ENCODE measurements around the gene ARFRP1.

ARFRP1 gene

DNA sequence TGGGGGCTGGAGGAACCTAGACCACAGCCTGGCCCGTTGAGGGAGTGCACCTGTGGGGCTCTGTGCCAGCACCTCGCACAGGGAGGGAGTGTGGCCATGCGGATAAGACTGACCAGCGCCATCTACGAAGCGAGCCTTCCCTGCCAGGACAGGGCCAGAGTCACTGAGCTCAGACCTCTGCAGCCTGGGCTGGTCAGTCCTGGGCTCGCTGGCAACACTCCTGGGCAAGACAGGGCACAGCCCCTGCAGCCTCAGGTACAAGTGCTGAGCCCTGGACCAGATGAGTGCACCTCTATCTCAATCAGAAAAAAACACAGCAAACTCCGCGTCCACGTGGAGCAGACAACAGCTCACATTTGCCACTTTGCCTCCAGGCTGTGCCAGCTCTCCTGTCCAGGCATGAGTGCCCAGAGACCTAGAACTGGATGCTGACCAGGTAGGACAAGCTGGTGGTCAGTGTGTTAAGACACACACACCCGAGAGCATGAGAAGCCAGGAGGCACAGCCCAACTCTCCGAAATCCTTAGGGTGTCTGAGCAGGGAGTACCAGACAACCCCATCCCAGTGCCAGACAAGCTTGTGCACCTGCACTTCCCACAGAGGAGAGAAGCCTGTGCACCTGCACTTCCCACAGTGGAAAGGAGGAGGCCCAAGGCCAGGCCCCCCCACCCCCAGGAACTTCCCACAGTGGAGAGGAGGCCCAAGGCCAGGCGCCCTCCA is 4.9 kb downstream of the ARFRP1 start:
- Histone ChIP-seq H3K4me3 (ENCODE audit: low read length) (no peak overlapping the region), H3K27me3 (ENCODE audit: control insufficient read depth, insufficient read depth, low read length) (no peaks in the 10 kb centered on the region), H3K36me3 (ENCODE audit: insufficient read depth, low read length) (peaks cover 41% of the 10 kb centered on the region), H3K4me1 (ENCODE audit: control insufficient read depth, insufficient read depth, low read length) (peaks cover 35% of the 10 kb centered on the region), H3K9me3 (replicated peaks; ENCODE audit: low read length) (no peaks in the 10 kb centered on the region), H3K4me2 (ENCODE audit: low read length) (no peak overlapping the region), H3K9ac (ENCODE audit: low read depth, low read length) (no peak overlapping the region)

DNA sequence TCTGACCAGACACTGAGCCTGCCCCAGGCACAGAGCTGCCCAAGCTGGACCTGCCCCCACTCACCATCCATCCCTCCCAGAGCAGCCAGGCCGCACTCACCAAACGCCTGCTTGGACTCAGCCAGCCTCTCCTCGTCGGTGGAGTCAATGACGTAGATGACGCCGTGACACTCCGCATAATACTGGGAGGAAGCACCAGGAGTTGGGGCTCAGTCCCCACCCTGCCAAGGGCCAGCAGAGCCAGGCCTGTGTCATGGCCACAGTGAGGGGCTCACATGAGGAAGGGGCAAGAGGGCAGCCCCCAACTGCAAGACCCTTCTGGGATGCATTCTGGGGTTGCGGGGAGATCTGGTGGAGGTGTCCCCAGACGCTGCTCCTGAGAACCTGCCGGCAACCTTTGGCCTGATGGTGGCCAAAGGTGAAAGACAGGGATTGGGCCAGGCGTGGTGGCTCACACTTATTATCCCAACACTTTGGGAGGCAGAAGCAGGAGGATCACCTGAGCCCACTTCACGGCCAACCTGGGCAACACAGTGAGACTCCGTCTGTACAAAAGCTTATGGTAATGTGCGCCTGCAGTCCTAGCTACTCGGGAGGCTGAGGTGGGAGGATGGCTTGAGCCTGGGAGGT is 5.6 kb downstream of the ARFRP1 start:
- Histone ChIP-seq H3K4me3 (ENCODE audit: low read length) (no peak overlapping the region), H3K36me3 (ENCODE audit: insufficient read depth, low read length) (peaks cover 46% of the 10 kb centered on the region), H3K27me3 (ENCODE audit: control insufficient read depth, insufficient read depth, low read length) (no peaks in the 10 kb centered on the region)

DNA sequence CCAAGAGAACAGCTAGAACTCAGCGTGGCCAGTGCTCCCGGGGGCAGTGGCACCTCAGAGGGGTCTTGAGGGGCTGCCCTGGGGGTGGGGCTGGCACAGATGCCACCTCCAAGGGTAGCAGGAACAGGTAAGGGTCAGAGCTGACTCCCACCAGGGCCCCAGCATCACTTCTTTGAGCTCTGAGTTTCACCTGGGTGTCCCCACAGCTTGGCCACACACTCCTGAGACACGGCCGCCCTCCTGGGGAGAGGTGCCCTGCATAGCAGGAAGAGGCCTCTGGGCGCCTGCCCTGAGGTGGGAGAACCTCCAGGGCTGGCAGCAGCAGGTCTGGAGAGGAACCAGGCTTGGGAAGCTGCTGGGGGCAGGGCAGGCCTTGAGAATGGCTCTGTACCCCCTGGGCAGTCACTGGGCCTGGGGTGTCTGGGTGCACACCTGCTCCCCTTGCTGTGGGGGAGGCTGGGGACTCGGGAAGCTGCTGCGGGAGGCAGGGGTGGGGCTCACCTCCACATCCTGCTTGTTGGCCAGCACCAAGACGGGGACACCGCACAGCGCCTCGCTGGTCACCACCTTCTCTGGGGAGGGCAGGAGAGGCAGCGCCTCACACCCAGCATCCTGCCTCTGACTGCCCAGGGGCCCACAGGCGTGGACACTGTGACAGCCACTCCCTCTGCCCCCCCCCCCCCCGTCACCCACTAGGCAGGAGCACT is 6.3 kb downstream of the ARFRP1 start:
- Histone ChIP-seq H3K4me1 (ENCODE audit: control insufficient read depth, insufficient read depth, low read length) (peaks cover 43% of the 10 kb centered on the region), H3K27me3 (ENCODE audit: control insufficient read depth, insufficient read depth, low read length) (no peaks in the 10 kb centered on the region), H3K9ac (ENCODE audit: low read depth, low read length) (no peak overlapping the region), H3K4me3 (ENCODE audit: low read length) (no peak overlapping the region), H3K4me2 (ENCODE audit: low read length) (no peak overlapping the region), H3K9me3 (replicated peaks; ENCODE audit: low read length) (no peaks in the 10 kb centered on the region), H3K36me3 (ENCODE audit: insufficient read depth, low read length) (peaks cover 43% of the 10 kb centered on the region)

More for the DNA sequence above, 5.6 kb downstream of the ARFRP1 start:
- H3K9ac ChIP-seq (ENCODE audit: low read depth, low read length) = no peak overlapping the region
- no peaks in the 10 kb centered on the region for H3K9me3 ChIP-seq (replicated peaks; ENCODE audit: low read length)
- no peak overlapping the region for H3K4me2 ChIP-seq (ENCODE audit: low read length)
- peaks cover 42% of the 10 kb centered on the region for H3K4me1 ChIP-seq (ENCODE audit: control insufficient read depth, insufficient read depth, low read length)

DNA sequence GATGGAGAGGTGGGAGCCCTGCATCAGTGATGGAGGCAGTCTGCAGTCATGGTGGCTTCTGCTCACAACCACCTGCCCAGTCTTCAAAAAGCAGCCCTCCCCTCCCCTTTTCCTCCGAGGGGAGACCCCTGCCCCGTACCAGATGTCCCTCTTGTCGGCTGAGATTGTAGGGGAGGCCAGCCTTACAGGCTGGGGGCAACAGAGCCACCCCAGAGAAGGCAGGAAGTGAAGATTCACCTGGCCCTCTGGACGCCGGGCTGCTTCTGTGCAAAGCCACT is 6.8 kb downstream of the ARFRP1 start:
- H3K9ac ChIP-seq (ENCODE audit: low read depth, low read length) = no peak overlapping the region
- no peaks in the 10 kb centered on the region for H3K9me3 ChIP-seq (replicated peaks; ENCODE audit: low read length)
- peaks cover 38% of the 10 kb centered on the region for H3K36me3 ChIP-seq (ENCODE audit: insufficient read depth, low read length)
- no peak overlapping the region for H3K4me2 ChIP-seq (ENCODE audit: low read length)
- H3K27me3 ChIP-seq (ENCODE audit: control insufficient read depth, insufficient read depth, low read length) = no peaks in the 10 kb centered on the region
- H3K4me3 ChIP-seq (ENCODE audit: low read length) = no peak overlapping the region
- peaks cover 40% of the 10 kb centered on the region for H3K4me1 ChIP-seq (ENCODE audit: control insufficient read depth, insufficient read depth, low read length)

DNA sequence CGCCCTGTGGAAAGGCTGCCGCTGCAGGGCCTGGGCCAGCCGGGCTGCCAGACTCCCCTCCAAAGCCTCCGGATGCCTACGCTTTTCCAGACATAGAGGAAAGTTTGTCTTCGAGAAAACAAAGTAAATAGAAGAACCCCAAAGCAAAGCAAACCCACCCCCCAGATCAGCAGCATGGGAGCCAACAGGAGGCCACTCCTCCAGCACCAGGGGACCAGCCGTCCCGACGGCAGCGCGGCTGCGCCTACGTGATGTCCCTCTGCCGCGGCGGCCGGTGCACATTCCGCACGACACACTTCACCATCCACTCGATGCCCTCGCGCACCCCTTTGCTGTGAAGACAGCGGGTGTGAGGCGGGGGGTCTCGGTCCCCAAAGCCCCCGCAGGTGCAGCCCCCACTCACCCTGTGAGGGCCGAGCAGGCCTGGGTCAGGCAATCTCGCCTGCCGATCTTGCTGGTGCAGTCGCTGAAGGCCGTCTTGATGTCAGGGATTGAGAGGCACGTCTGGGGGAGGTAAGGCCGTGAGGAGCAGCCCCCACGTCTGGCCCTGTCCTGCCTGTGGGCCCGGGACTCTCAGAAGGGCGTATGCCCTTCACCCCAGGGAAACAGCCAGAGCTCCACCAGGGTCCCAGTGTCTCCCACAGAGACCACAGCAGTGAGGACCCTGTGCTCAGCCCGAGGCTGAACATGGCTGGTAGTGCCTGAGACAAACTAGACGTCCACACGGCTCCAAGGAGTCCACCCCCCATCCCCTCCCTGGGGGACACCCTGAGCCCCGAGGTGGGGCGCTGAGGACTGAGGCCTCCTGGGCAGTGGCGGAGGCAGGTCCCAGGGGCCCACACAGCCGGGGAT is 7.4 kb downstream of the ARFRP1 start:
- Histone ChIP-seq H3K9ac (ENCODE audit: low read depth, low read length) (peak overlapping the region; percentile 68), H3K27me3 (ENCODE audit: control insufficient read depth, insufficient read depth, low read length) (no peaks in the 10 kb centered on the region), H3K36me3 (ENCODE audit: insufficient read depth, low read length) (peaks cover 37% of the 10 kb centered on the region), H3K4me2 (ENCODE audit: low read length) (no peak overlapping the region), H3K4me1 (ENCODE audit: control insufficient read depth, insufficient read depth, low read length) (peaks cover 40% of the 10 kb centered on the region), H3K4me3 (ENCODE audit: low read length) (no peak overlapping the region), H3K9me3 (replicated peaks; ENCODE audit: low read length) (no peaks in the 10 kb centered on the region)

DNA sequence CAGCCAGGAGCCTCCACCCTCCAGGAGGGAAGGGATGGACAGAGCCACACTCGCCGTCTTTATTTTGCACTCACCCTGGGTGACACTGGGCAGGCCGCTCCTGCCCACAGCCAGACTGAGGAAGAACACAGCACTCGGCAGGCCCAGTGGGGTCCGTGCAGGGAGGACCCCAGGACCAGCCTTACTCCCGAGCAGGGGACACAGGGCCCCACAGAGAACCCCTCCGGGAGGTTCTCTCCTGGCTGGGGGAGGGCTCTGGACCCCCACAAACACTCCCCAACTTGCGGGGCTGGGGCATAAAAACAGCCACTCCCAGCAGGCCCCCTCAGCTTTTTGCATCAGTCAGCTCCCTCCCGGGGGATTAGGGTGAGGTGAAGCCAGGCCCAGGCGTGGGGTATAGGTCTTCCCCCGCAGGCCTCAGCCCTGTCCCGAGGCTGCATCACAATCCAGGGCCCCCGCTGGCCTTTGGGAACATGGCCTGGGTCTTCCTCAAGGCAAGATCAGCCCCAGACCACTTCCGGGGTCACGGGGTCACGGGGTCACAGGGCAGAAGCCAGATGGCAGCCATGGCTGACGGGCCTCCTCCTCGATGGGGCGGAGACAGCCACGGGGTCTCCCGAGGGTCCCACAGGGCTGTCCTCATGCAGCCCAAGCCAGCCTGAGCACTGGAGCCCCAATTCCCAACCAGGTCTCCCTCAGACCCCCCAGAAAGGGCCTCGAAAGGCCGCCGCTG is 8.1 kb downstream of the ARFRP1 start:
- Histone ChIP-seq H3K9me3 (replicated peaks; ENCODE audit: low read length) (no peaks in the 10 kb centered on the region), H3K27me3 (ENCODE audit: control insufficient read depth, insufficient read depth, low read length) (no peaks in the 10 kb centered on the region), H3K4me1 (ENCODE audit: control insufficient read depth, insufficient read depth, low read length) (peaks cover 40% of the 10 kb centered on the region), H3K4me3 (ENCODE audit: low read length) (peak overlapping the region; percentile 55), H3K4me2 (ENCODE audit: low read length) (peak overlapping the region; percentile 74), H3K36me3 (ENCODE audit: insufficient read depth, low read length) (peaks cover 34% of the 10 kb centered on the region), H3K9ac (ENCODE audit: low read depth, low read length) (peak overlapping the region; percentile 68)

DNA sequence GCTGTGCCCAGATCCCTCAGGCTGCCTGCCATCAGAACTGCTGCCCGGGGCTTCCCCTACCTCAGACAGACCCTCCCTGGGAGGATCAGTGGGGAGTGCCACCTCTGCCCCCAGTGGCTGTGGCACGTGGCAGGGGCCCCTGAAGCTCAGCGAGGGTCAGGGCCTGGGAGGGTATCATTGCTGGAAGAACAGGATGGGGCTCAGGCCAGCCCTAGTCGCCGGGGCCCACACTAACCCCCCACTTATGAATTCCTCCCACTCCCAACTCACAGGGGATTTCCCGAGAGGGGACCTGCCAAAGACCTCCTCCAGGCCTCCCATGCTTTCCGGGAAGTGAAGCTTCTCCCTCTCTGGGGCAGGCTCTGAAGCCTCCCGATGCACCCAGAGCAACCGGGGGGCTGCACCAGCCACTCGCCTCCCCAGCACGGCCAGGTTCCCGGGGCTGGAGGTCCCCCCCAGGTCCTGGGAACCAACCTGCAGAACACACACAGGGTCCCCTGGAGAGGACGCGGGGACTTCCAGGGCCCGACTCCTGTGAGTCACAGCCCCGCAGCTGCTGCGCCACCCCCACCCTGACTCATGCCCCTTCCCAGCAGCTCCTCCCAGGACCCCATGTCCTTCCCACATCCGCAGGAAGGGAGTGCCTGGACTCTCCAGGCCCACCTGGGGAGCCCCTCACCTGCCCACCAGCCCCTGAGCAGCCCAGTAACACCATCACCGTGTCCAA is 8.9 kb downstream of the ARFRP1 start:
- H3K36me3 ChIP-seq (ENCODE audit: insufficient read depth, low read length) = peaks cover 31% of the 10 kb centered on the region
- H3K9ac ChIP-seq (ENCODE audit: low read depth, low read length) = peak overlapping the region; percentile 68
- H3K4me1 ChIP-seq (ENCODE audit: control insufficient read depth, insufficient read depth, low read length) = peaks cover 40% of the 10 kb centered on the region
- no peaks in the 10 kb centered on the region for H3K9me3 ChIP-seq (replicated peaks; ENCODE audit: low read length)
- peak overlapping the region; percentile 55 for H3K4me3 ChIP-seq (ENCODE audit: low read length)
- no peaks in the 10 kb centered on the region for H3K27me3 ChIP-seq (ENCODE audit: control insufficient read depth, insufficient read depth, low read length)
- peak overlapping the region; percentile 74 for H3K4me2 ChIP-seq (ENCODE audit: low read length)

DNA sequence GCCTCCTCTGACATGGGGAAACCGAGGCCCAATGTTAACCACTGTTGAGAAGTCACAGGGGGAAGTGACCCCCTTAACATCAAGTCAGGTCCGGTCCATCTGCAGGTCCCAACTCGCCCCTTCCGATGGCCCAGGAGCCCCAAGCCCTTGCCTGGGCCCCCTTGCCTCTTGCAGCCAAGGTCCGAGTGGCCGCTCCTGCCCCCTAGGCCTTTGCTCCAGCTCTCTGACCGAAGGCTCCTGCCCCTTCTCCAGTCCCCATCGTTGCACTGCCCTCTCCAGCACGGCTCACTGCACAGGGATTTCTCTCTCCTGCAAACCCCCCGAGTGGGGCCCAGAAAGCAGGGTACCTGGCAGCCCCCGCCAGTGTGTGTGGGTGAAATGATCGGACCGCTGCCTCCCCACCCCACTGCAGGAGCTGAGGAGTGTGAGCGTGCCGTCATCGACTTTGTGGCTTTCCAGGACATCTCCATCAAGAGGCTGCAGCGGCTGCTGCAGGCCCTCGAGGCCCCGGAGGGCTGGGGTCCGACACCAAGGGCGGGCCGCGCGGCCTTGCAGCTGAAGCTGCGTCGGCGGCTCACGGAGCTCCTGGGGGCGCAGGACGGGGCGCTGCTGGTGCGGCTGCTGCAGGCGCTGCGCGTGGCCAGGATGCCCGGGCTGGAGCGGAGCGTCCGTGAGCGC is 9.8 kb downstream of the ARFRP1 start:
- peak overlapping the region; percentile 74 for H3K4me2 ChIP-seq (ENCODE audit: low read length)
- H3K27me3 ChIP-seq (ENCODE audit: control insufficient read depth, insufficient read depth, low read length) = no peaks in the 10 kb centered on the region
- peaks cover 31% of the 10 kb centered on the region for H3K36me3 ChIP-seq (ENCODE audit: insufficient read depth, low read length)
- peak overlapping the region; percentile 58 for H3K4me3 ChIP-seq (ENCODE audit: low read length)
- H3K9me3 ChIP-seq (replicated peaks; ENCODE audit: low read length) = no peaks in the 10 kb centered on the region
- peak overlapping the region; percentile 28 for H3K9ac ChIP-seq (ENCODE audit: low read depth, low read length)
- H3K4me1 ChIP-seq (ENCODE audit: control insufficient read depth, insufficient read depth, low read length) = peaks cover 40% of the 10 kb centered on the region

DNA sequence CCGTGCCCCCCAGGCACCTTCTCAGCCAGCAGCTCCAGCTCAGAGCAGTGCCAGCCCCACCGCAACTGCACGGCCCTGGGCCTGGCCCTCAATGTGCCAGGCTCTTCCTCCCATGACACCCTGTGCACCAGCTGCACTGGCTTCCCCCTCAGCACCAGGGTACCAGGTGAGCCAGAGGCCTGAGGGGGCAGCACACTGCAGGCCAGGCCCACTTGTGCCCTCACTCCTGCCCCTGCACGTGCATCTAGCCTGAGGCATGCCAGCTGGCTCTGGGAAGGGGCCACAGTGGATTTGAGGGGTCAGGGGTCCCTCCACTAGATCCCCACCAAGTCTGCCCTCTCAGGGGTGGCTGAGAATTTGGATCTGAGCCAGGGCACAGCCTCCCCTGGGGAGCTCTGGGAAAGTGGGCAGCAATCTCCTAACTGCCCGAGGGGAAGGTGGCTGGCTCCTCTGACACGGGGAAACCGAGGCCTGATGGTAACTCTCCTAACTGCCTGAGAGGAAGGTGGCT is 10.4 kb downstream of the ARFRP1 start:
- Histone ChIP-seq H3K4me2 (ENCODE audit: low read length) (peak overlapping the region; percentile 68), H3K9ac (ENCODE audit: low read depth, low read length) (peak overlapping the region; percentile 9)

More for the DNA sequence above, 10.4 kb downstream of the ARFRP1 start:
- peaks cover 40% of the 10 kb centered on the region for H3K4me1 ChIP-seq (ENCODE audit: control insufficient read depth, insufficient read depth, low read length)
- H3K27me3 ChIP-seq (ENCODE audit: control insufficient read depth, insufficient read depth, low read length) = no peaks in the 10 kb centered on the region
- no peaks in the 10 kb centered on the region for H3K9me3 ChIP-seq (replicated peaks; ENCODE audit: low read length)
- H3K4me3 ChIP-seq (ENCODE audit: low read length) = peak overlapping the region; percentile 58
- peaks cover 31% of the 10 kb centered on the region for H3K36me3 ChIP-seq (ENCODE audit: insufficient read depth, low read length)
